Osteocyte (in vitro differentiated cells): ENCODE results near the gene MTRF1L. TPM values are rescaled to one million over a fixed set of nuclear protein-coding genes. Genes with fewer than 3 reads are reported as not detected.
"Not testable (repeated sequence)": the region's sequence is repeated elsewhere in the genome, so short reads cannot be mapped to it uniquely, and the experiment has no call there.

Experiments
- DNase-seq: peaks from one replicate; pipeline ENCODE4 v3.0.0; 2021; ENCODE audit warnings: mixed read lengths; ENCODE audit not compliant: unreplicated experiment; ENCODE audit errors: extremely low spot score
- H3K27ac Mint-ChIP-seq: one replicate; pipeline ENCODE4 v1.8.0; 2021; ENCODE audit warnings: mild to moderate bottlenecking, mixed read lengths; ENCODE audit not compliant: unreplicated experiment
- H3K27me3 Mint-ChIP-seq: one replicate; pipeline ENCODE4 v1.8.0; 2021; ENCODE audit warnings: mixed read lengths; ENCODE audit not compliant: unreplicated experiment
- H3K36me3 Mint-ChIP-seq: one replicate; pipeline ENCODE4 v1.8.0; 2021; ENCODE audit warnings: mixed read lengths; ENCODE audit not compliant: unreplicated experiment
- H3K4me1 Mint-ChIP-seq: one replicate; pipeline ENCODE4 v1.8.0; 2021; ENCODE audit warnings: mixed read lengths; ENCODE audit not compliant: unreplicated experiment
- H3K4me3 Mint-ChIP-seq: one replicate; pipeline ENCODE4 v1.8.0; 2021; ENCODE audit warnings: mild to moderate bottlenecking, moderate library complexity, mixed read lengths; ENCODE audit not compliant: unreplicated experiment
- H3K9me3 Mint-ChIP-seq: one replicate; pipeline ENCODE4 v1.8.0; 2021; ENCODE audit warnings: mixed read lengths; ENCODE audit not compliant: unreplicated experiment
- total RNA-seq: library from RNA; stranded (reverse); gene quantifications from 2 replicates; pipeline ENCODE4 v1.2.1, GENCODE V29; 2021
- TF ChIP-seq, protein P1 (sequence below): fragments of 200-600 bp; sonication (generic); IDR thresholded peaks from 2 replicates; pipeline ENCODE4 v1.5.0; 2021; ENCODE audit warnings: antibody characterized with exemption, mild to moderate bottlenecking, moderate library complexity

The MTRF1L gene
- total RNA-seq, 1 donor from 2014 or later: 15.9 TPM

DNA sequence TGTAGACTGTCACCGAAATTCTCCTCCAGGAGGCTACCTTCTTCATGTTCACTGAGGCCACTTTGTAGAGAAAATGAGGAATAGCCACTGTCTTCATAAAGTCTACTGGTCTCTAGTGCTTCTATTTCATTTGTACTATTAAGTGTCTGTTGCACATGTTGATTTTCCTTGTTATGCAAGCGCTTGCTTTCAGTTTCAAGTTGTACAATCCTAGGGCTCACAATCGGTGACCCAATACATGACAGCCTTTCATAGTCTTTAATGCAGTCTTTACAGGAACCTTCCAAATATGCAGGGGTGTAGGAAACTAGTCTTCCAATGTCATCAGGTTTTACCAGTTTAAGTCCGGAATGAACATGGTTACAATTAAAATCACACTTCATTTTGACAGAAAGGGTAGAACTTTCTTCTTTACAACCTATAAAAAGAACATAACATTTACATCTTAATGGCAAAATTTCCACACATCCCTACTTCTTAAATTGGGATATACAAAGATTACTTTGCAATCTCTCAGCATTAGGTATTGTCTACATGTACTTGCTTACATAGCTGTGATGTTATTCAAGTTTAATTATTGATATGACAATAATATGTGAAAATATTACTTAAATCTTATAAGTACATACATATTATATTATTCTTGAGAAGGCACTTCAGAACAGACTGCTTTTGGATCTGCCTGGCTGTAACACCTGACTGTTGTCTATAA lies 27.1 kb downstream of the MTRF1L start:
- Mint-ChIP-seq H3K27me3 (no peaks in the 10 kb centered on the region), H3K9me3 (no peaks in the 10 kb centered on the region), H3K4me3 (no peak overlapping the region), H3K27ac (no peak overlapping the region), H3K36me3 (peaks cover 28% of the 10 kb centered on the region), H3K4me1 (peaks cover 40% of the 10 kb centered on the region)
- TF ChIP-seq, protein P1, sequence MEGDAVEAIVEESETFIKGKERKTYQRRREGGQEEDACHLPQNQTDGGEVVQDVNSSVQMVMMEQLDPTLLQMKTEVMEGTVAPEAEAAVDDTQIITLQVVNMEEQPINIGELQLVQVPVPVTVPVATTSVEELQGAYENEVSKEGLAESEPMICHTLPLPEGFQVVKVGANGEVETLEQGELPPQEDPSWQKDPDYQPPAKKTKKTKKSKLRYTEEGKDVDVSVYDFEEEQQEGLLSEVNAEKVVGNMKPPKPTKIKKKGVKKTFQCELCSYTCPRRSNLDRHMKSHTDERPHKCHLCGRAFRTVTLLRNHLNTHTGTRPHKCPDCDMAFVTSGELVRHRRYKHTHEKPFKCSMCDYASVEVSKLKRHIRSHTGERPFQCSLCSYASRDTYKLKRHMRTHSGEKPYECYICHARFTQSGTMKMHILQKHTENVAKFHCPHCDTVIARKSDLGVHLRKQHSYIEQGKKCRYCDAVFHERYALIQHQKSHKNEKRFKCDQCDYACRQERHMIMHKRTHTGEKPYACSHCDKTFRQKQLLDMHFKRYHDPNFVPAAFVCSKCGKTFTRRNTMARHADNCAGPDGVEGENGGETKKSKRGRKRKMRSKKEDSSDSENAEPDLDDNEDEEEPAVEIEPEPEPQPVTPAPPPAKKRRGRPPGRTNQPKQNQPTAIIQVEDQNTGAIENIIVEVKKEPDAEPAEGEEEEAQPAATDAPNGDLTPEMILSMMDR: no peak
- no peak for DNase-seq

DNA sequence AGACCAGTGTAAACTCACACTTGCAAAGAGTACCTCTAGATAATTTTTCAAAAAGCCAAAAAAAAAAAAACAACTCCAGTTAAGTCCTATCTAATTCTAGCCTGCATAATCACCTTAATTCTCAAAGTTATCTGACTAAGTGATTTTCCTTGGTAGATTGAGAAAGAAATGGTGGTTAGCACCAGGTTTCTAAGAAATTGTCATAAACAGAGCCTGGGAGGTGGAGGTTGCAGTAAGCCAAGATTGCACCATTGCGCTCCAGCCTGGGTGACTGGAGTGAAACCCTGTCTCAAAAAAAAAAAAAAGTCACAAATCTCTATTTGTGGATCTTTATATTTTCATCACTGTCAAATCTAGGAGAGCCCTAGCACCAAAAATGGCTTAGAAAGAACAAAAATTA lies 28.6 kb downstream of the MTRF1L start:
- TF ChIP-seq, protein P1: no peak
- Mint-ChIP-seq H3K27ac (no peak overlapping the region), H3K4me3 (no peak overlapping the region), H3K27me3 (no peaks in the 10 kb centered on the region), H3K36me3 (peaks cover 42% of the 10 kb centered on the region), H3K4me1 (peaks cover 31% of the 10 kb centered on the region), H3K9me3 (peaks cover 7% of the 10 kb centered on the region)
- no peak for DNase-seq

DNA sequence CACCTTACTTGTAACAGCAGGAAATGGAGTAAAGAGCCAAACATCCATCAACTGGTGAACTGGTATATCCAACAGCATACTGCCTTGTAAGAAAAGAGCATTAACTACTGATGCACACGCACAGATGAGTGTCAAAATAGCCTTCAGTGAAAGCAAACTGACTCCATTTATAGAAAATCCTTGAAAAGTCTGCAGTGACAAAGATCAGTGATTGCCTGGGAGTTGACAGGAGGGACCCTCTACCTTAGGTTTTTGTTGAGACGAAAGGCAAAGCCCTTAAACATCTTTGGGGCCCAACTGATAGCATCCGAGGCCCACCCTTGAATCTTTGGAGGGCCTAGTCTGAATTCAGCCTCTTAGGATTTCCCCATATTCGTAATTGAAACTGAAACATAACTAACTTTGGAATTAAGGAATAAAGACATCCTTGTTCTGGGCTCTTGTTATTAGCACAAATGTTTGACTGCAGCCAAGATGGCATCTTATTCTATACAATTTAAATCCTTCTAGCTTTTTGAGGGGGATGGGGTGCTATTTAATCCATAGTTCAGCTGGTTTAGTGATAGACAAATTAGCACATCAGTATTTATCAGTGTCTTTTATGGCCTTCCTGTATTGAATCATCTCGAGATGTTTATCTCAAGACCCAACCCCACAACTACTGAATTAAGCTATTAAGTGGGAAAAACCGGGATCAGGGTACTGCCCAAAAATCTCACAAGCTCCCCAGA lies 32.7 kb downstream of the MTRF1L start:
- Mint-ChIP-seq H3K4me1 (peaks cover 3% of the 10 kb centered on the region), H3K27me3 (no peaks in the 10 kb centered on the region), H3K9me3 (peaks cover 24% of the 10 kb centered on the region), H3K4me3 (no peak overlapping the region), H3K36me3 (peaks cover 39% of the 10 kb centered on the region), H3K27ac (no peak overlapping the region)
- DNase-seq: no peak
- TF ChIP-seq, protein P1: no peak

DNA sequence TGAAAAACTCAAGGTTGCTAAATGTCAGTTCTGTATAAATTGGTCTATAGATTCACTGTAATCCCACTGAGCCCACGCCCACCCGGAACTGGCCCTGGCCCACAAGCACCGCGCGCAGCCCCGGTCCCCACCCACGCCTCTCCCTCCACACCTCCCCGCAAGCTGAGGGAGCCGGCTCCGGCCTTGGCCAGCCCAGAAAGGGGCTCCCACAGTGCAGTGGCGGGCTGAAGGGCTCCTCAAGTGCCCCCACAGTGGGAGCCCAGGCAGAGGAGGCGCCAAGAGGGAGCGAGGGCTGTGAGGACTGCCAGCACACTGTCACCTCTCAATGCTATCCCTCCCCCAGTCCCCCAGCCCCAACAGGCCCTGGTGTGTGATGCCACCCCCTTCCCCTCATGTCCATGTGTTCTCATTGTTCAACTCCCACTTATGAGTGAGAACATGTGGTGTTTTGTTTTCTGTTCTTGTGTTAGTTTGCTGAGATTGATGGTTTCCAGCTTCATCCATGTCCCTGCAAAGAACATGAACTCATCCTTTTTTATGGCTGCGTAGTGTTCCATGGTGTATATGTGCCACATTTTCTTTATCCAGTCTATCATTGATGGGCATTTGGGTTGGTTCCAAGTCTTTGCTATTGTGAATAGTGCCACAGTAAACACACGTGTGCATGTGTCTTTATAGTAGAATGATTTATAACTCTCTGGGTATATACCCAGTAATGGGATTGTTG lies 36.2 kb downstream of the MTRF1L start:
- not testable (repeated sequence) for DNase-seq, H3K27ac Mint-ChIP-seq, H3K4me3 Mint-ChIP-seq

DNA sequence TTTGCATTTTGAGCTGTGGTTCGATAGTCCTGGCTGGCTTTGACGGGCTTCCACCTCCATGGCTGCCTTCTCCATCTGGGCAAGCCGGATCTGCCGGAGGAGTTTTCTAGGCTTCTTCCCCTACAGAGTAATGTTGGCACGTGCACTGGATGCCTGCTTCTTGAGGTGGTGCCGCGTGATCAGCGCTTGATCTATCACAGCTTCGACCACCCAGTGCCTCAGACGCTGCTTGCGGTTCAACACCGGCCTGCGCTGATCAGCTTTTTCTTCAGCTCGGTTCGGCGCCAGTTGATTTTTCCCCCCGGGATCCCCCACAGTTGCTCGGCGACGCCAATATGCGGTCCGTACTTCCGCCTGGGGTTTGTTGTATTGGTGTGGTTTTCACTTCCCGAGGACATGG lies 43.2 kb downstream of the MTRF1L start:
- Mint-ChIP-seq H3K27ac (no peak overlapping the region), H3K36me3 (no peaks in the 10 kb centered on the region), H3K4me3 (no peak overlapping the region)

More for the DNA sequence above, 36.2 kb downstream of the MTRF1L start:
- Mint-ChIP-seq H3K27me3 (peaks cover 22% of the 10 kb centered on the region), H3K36me3 (peaks cover 23% of the 10 kb centered on the region), H3K9me3 (peaks cover 32% of the 10 kb centered on the region)
- H3K4me1 Mint-ChIP-seq: not testable (repeated sequence)

More for the DNA sequence above, 43.2 kb downstream of the MTRF1L start:
- TF ChIP-seq, protein P1: no peak
- Mint-ChIP-seq H3K4me1 (peaks cover 2% of the 10 kb centered on the region), H3K9me3 (peaks cover 3% of the 10 kb centered on the region), H3K27me3 (peaks cover 17% of the 10 kb centered on the region)
- DNase-seq: no peak
